ENCODE measurements around the gene ACOT7. TPM values are rescaled to one million over a fixed set of nuclear protein-coding genes. Genes with fewer than 3 reads are reported as not detected.

Gene ACOT7
- total RNA-seq, 1 experiment from 2014 or later = 120 TPM

GRCh38 chr1:6347641-6348487 is 45.7 kb downstream of the ACOT7 start:
- Histone ChIP-seq H3K4me3 (ENCODE audit: low read depth in 2 of 2, low read length in 2 of 2) (no peak overlapping the region), H3K36me3 (ENCODE audit: control insufficient read depth, insufficient read depth, low read length) (no peaks in the 10 kb centered on the region), H3K27me3 (ENCODE audit: control insufficient read depth, insufficient read depth, low read length) (no peaks in the 10 kb centered on the region), H3K9me3 (ENCODE audit: control insufficient read depth, insufficient read depth, low read depth, low read length) (no peaks in the 10 kb centered on the region), H3K4me1 (ENCODE audit: control insufficient read depth, insufficient read depth, low read length) (peaks cover 33% of the 10 kb centered on the region), H3K27ac (ENCODE audit: low read length) (no peak overlapping the region)
- no TSS peak for BruUV-seq (replicated peaks)
- ATAC-seq = peak; percentile 62
- in situ Hi-C loops (cut with HindIII; ENCODE audit: low pct_unique_long_range_greater_than_20kb, low sequenced_read_pairs) (no loop called here), intact Hi-C loops (cut with micrococcal nuclease; ENCODE audit: unreplicated experiment) (no loop called here)
- no peak for TF ChIP-seq POLR2AphosphoS5 (IDR thresholded peaks at IDR 0.05; ENCODE audit: low read depth, low read length)
- peak; percentile 92 for TF ChIP-seq CTCF (IDR thresholded peaks at IDR 0.05)
- CTCF ChIA-PET = interaction anchor here (0.7 to 0.9 kb wide), 3 partner anchors 10 to 57 kb away, joined by 3 to 5 read pairs (median 4); no protein-coding TSS in a partner anchor
- POLR2A ChIA-PET = interaction anchor here (0.7 kb wide), 1 partner anchor 103 kb away, joined by 3 read pairs; no protein-coding TSS in a partner anchor
- DNase-seq (ENCODE audit: low read depth, low spot score) = peak; percentile 22

DNA sequence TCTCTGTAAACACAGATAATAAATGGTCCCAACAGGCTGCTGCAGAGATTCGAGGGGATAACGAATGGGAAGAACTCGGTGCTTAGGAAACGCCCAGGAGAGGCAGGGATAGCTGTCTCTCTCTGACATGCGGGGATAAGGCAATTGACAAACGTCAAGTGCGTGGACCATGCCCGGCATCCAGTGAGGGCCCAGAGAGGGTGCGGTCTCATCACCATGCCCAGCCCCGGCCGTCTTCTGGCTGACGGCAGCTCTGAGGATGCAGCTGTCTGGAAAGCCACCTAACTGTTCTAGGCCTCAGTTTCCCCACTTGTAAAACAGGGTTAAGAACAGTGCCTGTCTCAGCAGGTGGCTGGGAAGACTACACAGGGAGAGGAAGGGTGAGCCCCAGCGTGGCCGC is 48.1 kb downstream of the ACOT7 start:
- in situ Hi-C loops (cut with HindIII; ENCODE audit: low pct_unique_long_range_greater_than_20kb, low sequenced_read_pairs) (no loop called here), intact Hi-C loops (cut with micrococcal nuclease; ENCODE audit: unreplicated experiment) (no loop called here)
- Histone ChIP-seq H3K4me1 (ENCODE audit: control insufficient read depth, insufficient read depth, low read length) (peaks cover 13% of the 10 kb centered on the region), H3K36me3 (ENCODE audit: control insufficient read depth, insufficient read depth, low read length) (no peaks in the 10 kb centered on the region), H3K27me3 (ENCODE audit: control insufficient read depth, insufficient read depth, low read length) (no peaks in the 10 kb centered on the region), H3K4me3 (ENCODE audit: low read depth in 2 of 2, low read length in 2 of 2) (no peak overlapping the region), H3K9me3 (ENCODE audit: control insufficient read depth, insufficient read depth, low read depth, low read length) (no peaks in the 10 kb centered on the region), H3K27ac (ENCODE audit: low read length) (no peak overlapping the region)
- DNase-seq (ENCODE audit: low read depth, low spot score) = no peak
- POLR2A ChIA-PET = no interaction called here
- no peak for ATAC-seq
- CTCF ChIA-PET = interaction anchor here (1.2 to 2.9 kb wide), 2 partner anchors 17 to 99 kb away, joined by 3 to 29 read pairs; no protein-coding TSS in a partner anchor
- BruUV-seq (replicated peaks) = no TSS peak
- TF ChIP-seq POLR2AphosphoS5 (IDR thresholded peaks at IDR 0.05; ENCODE audit: low read depth, low read length) (no peak), SIN3A (IDR thresholded peaks at IDR 0.05; ENCODE audit: borderline replicate concordance, insufficient read depth, low read depth, low read length) (no peak), TCF7L2 (IDR thresholded peaks at IDR 0.05; ENCODE audit: low read depth, low read length) (no peak), REST (IDR thresholded peaks at IDR 0.05; ENCODE audit: insufficient read depth in 1 of 2, low read depth in 2 of 2, low read length in 1 of 2) (no peak), CTCF (IDR thresholded peaks at IDR 0.05) (no peak)

Data from Panc1 (cell line).